Liver (tissue), 3 donors: Measurements from ENCODE around the gene SIK3.

Source experiments
- ATF3 ChIP-seq: IDR thresholded peaks from 2 replicates; pipeline ENCODE4 v1.6.1; 2016; ENCODE audit warnings: antibody characterized with exemption
- CTCF ChIP-seq: fragments of 150-350 bp; IDR thresholded peaks from 2 replicates; pipeline ENCODE4 v1.5.1; 2017; ENCODE audit warnings: improper control_type of control experiment, low read depth, low read length; ENCODE audit not compliant: missing input control
- RAD21 ChIP-seq, 2 donors: IDR thresholded peaks; 2 replicates each; pipeline ENCODE4 v1.6.1; 2016; ENCODE audit warnings: antibody characterized with exemption in 2 of 2, mild to moderate bottlenecking in 2 of 2
- TAF1 ChIP-seq: conservative IDR thresholded peaks from 2 replicates; pipeline ENCODE4 v1.6.1; 2016; ENCODE audit warnings: antibody characterized with exemption, mild to moderate bottlenecking
- donor health status: healthy.
- donor health status: healthy.

- TF ChIP-seq RAD21 (IDR thresholded peaks at IDR 0.05) (no peak), CTCF (no peak), ATF3 (no peak), TAF1 (no peak)
These were observed 197.0 kb downstream of the SIK3 start for GRCh38 chr11:116901211-116901610.
